HPDE6-E6E7 (cell line): Measurements from ENCODE around the gene RALGAPB.
"Not testable (repeated sequence)": the region's sequence is repeated elsewhere in the genome, so short reads cannot be mapped to it uniquely, and the experiment has no call there.

Source experiments
- DNase-seq: peaks from one replicate; pipeline ENCODE4 v3.0.0; 2011; ENCODE audit warnings: missing footprints; ENCODE audit errors: extremely low spot score

The RALGAPB gene

DNA sequence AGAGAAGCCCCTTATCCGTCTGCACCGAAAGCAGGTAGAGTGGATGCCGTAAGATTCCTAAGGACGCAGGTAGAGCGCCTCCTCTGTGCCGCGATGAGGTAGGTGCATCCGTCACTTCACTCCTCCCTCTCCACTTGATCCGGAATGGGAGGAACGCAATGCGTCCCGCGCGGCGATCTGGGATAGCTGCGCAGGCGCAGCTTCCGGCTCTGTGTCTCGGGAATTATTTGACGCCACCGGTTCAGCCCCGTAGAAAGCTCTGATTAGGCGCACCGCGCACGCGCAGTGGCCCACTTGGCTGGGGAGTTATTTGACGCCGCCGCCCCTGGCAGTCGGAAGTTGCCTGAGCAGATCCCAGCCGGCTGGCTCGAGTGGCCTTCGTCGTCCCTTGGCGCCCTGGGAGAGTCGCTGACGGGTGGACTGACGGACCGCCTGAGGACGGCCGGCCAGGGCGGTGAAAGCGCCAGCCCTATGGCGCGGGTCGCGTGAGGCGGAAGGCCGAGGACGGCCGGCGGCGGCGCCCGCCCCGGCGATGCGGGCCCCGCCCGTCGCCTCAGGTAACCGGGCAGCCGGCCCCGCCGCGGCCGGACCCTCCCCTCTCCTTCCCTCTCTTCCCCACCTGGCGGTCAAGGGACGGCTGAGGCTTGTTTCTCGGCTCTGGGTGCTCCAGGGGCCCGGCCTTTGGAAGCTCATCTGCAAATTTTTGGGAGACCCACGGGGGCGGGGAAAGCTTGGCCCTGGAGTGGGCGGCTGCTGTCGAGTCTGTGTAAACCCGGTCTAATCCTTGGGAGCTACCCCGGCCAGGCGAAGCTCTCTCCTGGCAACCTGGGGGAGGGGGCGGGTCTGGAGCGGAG, at the start of gene RALGAPB:
TSS of gene RALGAPB (plus strand) at position 331 of the 854 bp plus-strand sequence. CDS start 15,590 bp downstream, outside the sequence.
- peak; percentile 100 for DNase-seq

DNA sequence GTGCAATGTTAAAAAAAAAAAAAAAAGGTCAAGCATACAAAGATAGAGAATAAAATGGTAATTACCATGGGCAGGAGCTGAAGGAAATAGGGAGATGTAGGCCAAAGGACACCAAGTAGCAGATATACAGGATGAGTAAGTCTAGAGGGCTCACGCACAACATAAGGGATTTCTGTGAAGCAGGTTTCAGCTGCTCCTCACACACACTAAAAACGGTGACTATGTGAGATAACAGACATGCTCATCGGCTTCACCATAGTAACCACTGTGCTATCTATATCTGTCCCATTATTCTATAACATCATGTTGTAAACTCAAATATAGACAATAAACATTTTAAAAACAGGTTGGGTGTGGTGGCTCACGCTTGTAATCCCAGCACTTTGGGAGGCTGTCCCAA, 49.1 kb upstream of the RALGAPB start:
- no peak for DNase-seq

DNA sequence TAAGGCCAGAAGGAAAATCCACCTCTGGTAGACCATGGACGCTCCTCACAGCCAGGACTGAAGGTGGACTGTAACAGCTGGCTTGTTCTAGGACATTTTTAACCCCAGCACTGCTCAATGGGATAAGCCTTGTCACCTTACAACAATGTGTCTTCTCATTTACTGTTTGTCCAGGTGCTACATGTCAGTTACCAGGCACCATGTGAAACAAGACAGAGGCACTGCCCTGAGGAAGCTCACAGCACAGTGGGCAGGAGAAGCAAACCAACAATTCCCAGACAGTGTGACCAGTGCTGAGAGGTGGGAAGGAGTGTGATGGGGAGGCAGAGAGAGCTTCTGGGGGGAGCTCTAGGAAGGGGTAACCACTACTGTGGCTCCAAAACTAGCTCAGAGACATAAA, 48.2 kb upstream of the RALGAPB start:
- no peak for DNase-seq

DNA sequence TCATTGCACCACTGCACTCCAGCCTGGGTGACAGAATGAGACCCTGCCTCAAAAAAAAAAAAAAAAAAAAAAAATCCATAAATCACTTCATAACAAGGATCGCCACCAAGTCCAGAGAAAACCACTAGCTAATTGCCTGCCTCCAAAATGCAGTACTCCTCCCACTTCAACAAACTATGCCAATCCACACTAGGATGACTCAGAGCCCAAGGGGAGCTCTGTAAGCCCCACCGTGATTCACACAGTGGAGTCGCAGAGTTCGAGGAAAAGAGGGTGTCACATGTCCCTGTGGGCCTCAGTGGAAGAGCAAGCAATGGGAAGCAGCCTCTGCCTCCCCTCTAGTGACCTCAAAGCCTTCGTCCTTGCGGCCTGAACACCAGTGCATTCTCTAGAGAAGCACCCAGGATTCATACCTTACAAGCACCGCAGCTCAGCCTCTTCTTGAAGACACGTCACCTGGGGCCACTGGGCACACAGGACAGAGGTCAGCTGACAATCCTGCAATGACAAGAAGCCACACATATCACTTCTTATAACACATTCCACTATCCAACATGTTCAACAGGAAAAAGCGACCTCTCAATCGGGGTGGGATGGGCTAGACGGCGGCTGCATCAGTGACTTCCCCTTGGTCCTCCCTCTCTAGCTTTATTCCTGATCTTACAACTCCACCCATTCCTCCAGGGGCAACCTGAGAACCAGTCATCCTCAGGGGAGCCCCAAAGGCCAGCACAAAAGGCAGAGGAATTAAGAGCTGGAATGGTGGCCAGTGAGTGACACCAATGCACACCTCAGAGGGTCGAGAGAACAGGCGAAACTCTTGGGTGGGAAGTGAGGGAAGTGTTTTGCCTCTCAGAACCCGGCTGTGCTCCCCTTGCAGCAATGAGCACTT, 46.4 kb upstream of the RALGAPB start:
- peak; percentile 90 for DNase-seq

DNA sequence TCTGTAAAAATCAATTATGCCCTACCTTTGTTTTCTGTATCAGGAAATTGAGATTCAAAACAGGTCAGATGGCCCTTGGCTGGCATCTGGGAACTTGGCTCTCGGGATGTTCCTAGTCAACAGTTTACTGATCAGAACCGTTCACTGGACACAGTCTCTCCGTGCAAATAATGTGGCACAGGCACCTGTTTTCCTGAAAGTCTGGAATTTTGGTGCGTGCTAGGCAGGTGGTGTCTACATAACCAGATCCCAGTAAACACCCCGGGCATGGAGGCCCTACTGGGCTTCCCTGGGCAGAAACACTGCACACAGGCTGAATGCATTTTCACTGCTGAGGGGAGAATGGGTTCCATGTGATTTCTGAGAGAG, 45.0 kb upstream of the RALGAPB start:
- DNase-seq = no peak

DNA sequence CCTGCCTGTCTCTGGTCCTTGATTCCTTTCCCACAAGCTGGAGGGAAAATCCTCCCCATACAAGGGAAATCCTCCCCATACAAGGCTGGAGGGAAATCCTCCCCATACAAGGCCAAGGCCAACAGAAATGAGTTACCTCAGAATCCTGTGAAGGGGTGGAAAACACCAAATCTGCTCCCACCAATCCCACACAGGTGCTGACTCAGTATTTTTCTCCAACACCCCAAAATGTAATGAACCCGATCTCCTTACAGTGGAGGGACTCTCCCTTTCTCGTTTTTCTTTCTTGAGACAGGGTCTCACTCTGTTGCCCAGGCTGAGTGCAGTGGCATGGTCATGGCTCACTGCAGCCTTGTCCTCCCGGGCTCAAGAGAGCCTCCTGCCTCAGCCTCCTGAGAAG, 43.8 kb upstream of the RALGAPB start:
- DNase-seq = no peak

DNA sequence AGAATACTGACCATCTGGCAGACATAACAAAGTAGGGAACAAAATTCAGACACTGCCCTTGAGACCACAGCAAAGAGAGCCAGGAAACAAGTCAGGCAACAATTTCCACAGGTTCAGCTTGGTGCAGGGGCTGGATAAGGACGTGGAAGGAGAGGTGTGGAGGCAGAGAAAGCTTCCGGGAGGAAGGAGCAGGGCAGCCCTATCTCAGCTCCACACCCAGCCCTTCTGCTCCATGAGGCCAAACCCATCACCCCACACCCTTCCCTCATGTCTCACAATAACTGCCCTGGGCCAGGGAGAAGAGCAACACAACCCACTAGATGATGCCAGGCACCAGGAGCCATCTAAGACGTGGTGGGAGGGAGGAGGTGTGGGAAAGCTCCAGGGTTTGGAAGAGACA, 43.3 kb upstream of the RALGAPB start:
- DNase-seq = no peak

DNA sequence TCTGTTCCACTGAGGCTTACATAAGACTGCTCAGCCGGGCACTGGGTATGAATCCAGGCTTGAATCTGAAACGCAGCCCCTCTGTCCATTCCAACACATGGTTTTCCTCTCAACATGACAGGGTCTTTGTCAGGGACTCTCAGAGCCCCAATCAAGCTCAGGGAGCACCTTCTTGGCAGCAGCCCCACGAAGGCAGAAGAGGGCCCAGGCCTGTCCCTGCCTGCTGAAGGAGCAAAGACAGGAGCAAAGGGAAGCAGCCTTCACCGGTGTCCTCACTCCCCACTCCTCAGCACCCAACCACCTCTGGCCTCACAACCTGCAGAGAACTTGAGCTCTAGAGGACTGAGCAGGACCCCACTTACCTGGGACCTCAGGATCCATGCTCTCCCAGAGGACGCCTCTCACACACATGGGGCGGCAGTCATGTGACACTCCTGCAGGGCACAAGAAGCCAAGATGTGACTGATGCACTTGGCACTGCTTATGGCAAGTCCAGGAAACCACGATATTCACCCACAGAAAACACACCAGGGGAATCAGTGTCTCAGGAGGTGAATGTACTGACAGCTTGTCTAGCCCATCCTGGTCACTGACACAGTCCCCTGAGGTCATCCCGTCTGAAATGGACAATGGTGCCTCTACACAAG, 41.8 kb upstream of the RALGAPB start:
- DNase-seq = no peak

DNA sequence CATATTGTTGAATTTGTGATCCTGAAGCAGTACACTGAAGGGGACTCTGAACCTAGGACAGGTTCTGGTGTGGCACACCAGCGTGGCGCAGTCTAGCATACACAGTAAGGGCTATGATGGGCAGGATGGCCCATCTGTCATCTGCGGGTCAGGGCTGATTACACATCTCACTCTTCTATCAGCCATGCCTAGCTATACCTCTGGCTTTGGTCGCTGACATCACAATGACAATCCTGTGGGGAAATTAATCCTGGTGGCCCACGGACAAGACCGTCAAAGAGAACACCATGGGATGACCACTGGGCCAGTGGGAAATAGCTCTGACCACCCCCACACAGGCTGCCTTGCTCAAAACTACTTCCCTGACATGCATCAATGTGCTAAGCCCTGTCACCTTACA, 40.4 kb upstream of the RALGAPB start:
- no peak for DNase-seq

DNA sequence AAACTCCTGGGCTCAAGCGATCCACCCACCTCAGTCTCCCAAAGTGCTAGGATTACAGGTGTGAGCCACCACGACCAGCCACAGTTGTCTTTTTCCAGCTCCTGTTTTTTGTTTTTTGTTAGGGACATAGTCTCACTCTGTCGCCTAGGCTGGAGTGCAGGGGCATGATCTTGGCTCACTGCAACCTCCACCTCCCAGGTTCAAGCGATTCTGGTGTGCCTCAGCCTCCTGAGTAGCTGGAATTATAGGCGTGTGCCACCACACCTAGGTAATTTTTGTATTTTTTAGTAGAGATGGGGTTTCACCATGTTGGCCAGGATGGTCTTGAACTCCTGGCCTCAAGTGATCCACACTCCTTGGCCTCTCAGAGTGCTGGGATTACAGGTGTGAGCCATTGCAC, 39.8 kb upstream of the RALGAPB start:
- DNase-seq = not testable (repeated sequence)

DNA sequence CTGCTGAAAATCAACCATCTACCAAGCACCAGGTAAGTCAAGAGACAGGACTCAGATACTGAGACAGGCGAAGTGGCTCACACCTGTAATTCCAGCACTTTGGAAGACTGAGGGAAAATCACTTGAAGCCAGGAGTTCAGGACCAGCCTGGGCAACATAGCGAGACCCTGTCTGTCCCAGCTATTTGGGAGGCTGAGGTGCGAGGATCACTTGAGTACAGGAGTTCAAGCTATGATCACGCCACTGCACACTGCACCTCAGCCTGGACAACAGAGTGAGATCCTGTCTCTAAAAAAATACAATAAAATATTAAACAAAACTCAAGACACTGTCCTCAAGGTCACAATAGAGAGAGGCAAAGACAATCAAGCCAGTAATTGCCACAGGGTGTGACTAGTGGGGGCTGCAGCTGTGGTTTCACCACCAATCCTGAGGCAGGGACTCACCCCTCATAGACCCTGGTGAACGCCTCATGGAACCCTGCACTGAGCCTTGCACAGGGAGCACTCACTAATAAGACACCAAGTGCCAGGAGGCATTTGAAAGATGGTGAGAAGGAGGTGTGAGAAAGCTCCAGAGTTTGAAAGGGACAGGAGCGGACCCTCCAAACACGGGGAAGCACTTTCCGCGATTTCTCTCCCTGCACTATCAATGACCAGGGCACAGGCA, 39.2 kb upstream of the RALGAPB start:
- no peak for DNase-seq

DNA sequence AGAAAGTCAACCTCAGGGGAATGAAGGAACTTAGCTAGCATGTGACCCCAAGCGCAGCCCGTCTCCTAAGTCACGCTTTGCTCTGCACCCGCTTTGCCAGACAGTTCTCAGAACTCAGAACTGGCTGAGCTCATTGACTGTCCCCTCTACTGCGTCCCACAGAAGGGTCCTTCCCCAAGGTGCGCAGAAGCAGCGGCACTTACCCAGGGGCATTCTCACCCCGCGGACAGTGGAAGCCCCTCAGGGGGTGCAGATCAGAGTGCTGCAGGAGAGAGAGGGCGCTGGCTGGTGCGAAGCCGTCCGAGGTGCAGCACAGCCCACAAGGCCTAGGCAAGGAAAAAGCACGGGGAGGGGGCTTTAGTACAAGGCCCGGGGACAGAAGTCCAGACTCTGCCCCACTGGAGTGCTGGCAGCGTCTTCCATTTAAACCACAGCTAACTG, 38.3 kb upstream of the RALGAPB start:
- DNase-seq = no peak

DNA sequence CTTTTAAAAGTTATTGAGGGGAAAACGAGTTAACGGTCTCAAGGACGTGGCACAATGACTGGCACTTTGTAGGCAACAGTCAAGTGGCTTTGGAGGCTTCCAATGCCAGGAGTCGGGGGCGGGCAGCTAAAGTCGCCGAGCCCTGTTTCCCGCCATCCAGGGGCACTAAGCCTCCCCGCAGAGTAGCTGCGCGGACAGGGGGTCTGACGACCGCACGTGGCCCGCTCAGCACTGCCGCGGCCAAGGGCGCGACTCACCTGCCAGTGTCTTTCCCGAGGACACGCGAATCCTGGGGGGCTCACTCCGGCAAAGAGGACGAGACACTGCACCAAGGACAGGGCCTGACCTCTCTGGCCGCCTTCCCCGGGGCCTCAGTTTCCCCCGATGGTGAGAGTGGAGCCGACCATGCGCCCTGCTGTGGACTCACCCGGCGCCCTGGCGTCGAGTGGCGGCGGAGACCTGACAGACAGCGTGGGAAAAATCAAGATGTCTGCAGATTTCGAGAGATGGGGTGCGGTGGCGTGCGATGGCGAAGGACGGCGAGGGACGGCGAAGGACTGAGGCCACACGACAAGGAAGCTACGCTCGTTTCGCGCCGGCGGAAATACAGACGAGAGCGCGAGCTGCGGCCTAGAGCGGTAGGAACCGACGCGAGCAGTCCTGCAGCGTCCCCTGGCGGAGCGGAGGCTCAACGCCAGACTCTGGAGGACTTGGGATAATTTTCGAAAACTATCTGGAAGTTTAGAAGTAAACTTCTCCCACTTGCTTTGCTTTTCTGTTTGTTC, 37.7 kb upstream of the RALGAPB start, which contains the start of gene SNHG17:
TSS of gene SNHG17 (minus strand) at position 559 of the 785 bp plus-strand sequence.
- peak; percentile 90 for DNase-seq

DNA sequence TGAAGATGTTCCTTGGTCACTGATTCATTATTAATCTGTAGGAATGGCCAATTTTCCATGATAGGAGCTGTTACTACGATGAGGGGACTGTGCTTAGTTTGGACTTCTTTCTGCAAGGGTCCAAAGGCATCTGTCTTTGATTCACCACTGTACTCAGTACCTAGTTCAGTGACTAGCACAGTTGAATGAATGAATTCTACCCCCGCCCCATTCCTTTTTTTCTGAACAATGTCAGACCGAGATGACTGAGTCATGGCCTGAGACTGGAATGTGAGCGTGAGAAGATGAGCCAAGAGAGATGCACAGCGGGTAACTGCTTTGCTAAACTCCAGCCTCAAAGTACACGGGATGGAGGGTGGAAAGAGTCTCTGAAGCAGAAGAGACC, 37.1 kb upstream of the RALGAPB start:
- DNase-seq = no peak

DNA sequence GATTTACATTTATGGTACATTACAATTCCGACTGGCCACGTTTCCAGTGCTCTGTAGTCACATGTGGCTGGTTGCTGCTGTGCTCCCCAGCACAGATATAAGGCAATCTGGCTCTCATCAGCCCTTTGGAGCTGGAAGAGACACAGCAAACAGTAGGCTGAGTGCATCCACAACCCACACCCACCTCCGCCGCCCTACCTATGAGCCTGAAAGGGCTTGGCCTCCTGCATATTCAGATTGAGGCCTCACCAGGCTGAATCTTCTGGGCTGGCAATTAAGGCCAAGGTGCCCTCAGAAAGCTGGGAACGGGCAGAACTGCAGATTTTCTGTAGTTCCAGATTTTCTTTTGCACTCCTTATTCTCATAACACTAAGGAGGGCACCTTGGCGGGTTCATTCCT, 34.8 kb upstream of the RALGAPB start:
- DNase-seq = no peak

DNA sequence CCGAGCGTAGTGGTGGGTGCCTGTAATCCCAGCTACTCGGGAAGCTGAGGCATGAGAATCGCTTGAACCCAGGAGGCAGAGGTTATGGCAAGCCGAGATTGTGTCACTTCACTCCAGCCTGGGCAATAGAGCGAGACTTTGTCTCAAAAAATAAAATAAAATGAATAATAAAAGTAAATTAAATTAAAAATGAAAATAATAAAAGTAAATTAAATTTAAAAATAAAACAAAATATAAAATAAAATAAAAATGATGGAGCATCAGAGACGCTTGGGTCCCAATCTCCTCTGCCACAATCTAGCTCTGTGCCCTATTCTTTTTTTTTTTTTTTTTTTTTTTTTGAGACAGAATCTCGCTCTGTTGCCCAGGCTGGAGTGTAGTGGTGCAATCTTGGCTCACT, 31.5 kb upstream of the RALGAPB start:
- DNase-seq = not testable (repeated sequence)

DNA sequence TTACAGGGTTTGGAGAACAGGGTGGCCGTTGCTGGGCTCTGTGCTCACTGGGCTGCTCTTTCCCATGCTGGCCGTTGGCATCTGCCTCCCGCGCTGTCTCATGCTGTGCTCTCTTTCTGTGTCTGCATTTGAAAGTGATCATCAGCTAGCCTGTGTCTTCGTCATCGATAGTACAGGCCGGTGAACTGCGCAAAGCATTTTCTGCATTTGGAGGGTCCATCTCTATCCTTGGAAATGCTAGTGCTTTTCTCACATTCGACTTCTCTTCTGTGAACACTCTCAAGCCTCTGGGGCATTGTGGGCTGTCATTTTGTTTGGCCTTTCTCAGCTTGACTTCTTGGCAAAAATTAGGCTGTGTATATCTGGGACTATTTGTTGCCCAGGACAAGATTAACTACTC, 30.7 kb upstream of the RALGAPB start:
- DNase-seq = no peak

DNA sequence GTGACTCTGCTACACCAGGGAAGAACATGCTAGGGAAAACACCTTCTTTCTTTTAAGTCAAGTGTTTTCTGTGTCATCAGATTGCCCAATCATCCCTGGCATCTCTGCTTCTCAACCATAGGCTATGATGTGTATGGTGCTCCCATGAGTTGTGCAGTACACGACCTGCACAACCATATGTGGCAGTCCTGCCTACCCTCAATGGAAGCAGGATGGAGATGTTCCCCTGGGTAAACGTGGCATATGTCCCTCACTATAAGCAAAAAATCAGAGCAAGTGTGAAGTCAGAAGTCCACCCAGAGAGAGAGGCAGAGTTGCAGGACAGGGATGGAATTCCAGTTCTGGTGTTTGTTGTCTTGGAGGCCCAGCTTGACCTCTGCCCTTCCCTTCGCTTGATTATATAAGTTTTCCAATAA, 27.3 kb upstream of the RALGAPB start:
- no peak for DNase-seq

DNA sequence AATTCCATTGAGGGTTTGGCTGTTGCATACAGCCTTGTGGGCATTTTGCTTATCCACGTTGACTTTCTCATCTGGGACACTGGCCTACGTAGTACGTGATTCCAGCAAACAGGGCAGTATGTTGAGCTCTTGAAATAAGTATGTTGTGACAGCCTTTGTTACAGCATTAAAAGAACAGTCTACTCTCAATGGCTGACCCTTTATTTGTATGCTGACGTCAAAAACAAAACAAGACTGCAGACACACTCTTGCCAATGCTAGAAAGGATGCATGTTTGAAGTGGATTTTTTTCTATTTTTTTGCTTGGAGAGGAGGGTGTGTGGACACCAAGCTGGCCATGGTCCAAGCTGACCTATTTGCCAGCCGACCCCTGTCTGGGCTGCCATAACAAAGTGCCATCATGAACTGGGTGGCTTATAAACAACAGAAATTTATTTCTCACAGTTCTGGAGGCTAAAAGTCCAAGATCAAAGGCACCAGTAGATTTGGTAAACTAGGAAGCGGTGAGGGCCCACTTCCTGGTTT, 26.7 kb upstream of the RALGAPB start:
- no peak for DNase-seq

DNA sequence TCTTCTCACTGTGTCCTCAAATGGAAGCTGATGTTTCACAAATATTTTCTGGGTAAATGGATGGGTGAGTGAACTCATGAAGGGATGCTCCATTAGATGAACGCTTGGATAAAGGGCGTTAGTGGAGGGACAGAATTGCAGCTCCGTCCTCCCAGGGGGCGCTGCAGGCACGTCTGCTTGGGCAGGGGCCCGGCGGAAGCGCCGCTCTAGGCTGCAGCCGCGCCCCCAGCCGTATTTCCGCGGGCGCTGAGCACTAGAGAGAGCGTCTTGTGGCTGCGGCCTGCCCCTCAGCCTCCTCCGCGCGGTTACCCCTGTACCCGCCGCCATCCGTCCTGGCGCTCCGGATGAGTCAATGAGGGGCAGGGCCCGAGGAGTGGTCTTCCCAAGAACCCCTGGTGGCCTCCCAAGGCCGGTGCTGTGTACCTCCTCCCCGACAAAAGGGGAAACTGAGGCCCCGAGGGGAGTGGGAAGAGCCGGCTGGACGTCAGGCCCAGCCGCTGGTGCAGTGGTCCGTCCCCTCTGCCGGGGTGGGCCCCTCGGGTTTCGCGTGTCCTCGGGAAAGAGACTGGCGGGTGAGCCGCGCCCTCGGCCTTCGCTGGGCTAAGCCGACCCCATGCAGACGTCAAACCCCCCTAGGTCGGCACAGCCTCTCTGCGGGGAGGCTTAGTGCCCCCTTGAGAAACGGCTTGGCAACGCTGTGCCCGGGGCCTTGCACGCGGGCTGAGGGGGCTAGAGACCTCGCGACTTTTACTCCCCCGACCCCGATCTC, 26.0 kb upstream of the RALGAPB start:
- peak; percentile 97 for DNase-seq
